OCI-LY7 (cell line): Measurements from ENCODE around the gene C15orf62. TPM values are rescaled to one million over a fixed set of nuclear protein-coding genes. Genes with fewer than 3 reads are reported as not detected.

ENCODE experiments used
- BruUV-seq: library from RNA; stranded (reverse); fragments of 400-500 nt; replicated peaks from 2 replicates; lab custom pipeline; 2021; lab: Mats Ljungman, UMichigan
- CTCF ChIA-PET: fragments of 300-600 bp; sonication (Branson Sonifier 250); formaldehyde crosslinking; loops from one replicate; lab custom pipeline; 2022; ENCODE audit warnings: antibody characterized with exemption; ENCODE audit not compliant: unreplicated experiment; lab: Charles Lee
- POLR2A ChIA-PET: fragments of 300-600 bp; sonication (Branson Sonifier 250); formaldehyde crosslinking; loops from one replicate; lab custom pipeline; 2022; ENCODE audit warnings: antibody characterized with exemption; lab: Charles Lee
- DNase-seq: peaks from one replicate; pipeline ENCODE4 v3.0.0-alpha.2; 2015; ENCODE audit warnings: low spot score
- H2AFZ ChIP-seq: fragments of 200-600 bp; sonication (generic), shearing (Covaris generic); 2 replicates; pipeline ENCODE4 v1.6.1; 2014; ENCODE audit warnings: mild to moderate bottlenecking, antibody characterized with exemption, low read length, moderate library complexity
- H3K27ac ChIP-seq: fragments of 200-600 bp; sonication (generic); 2 replicates; pipeline ENCODE4 v1.5.1; 2014; ENCODE audit warnings: mixed run types, low read depth, mild to moderate bottlenecking, moderate library complexity, low read length, inconsistent platforms; ENCODE audit not compliant: poor library complexity, severe bottlenecking
- H3K36me3 ChIP-seq: fragments of 200-600 bp; sonication (generic); 2 replicates; pipeline ENCODE4 v1.6.1; 2014; ENCODE audit warnings: mild to moderate bottlenecking, antibody characterized with exemption, low read length, moderate library complexity, mixed read lengths; ENCODE audit not compliant: insufficient read depth
- H3K4me1 ChIP-seq: fragments of 200-600 bp; sonication (generic); 2 replicates; pipeline ENCODE4 v1.5.1; 2014; ENCODE audit warnings: mild to moderate bottlenecking, low read length; ENCODE audit not compliant: insufficient read depth, poor library complexity, severe bottlenecking
- H3K4me2 ChIP-seq: fragments of 200-600 bp; sonication (generic); 2 replicates; pipeline ENCODE4 v1.6.1; 2014; ENCODE audit warnings: mild to moderate bottlenecking, low read length
- H3K4me3 ChIP-seq: fragments of 200-600 bp; sonication (generic); 2 replicates; pipeline ENCODE4 v1.5.1; 2014; ENCODE audit warnings: mild to moderate bottlenecking, low read depth, low read length; ENCODE audit not compliant: poor library complexity, severe bottlenecking
- H3K79me2 ChIP-seq: fragments of 200-600 bp; sonication (generic); 2 replicates; pipeline ENCODE4 v1.6.1; 2016; ENCODE audit warnings: low read depth, mild to moderate bottlenecking, low read length, moderate library complexity, mixed read lengths; ENCODE audit not compliant: insufficient read depth
- H3K9me2 ChIP-seq: fragments of 200-600 bp; sonication (generic); 2 replicates; pipeline ENCODE4 v1.6.1; 2016; ENCODE audit warnings: mild to moderate bottlenecking, low read length, mixed read lengths; ENCODE audit not compliant: insufficient read depth
- H3K9me3 ChIP-seq: fragments of 200-600 bp; sonication (generic); 2 replicates; pipeline ENCODE4 v1.6.1; 2014; ENCODE audit warnings: mild to moderate bottlenecking, mixed run types, low read length, mixed read lengths
- H4K20me1 ChIP-seq: fragments of 200-600 bp; sonication (generic); 2 replicates; pipeline ENCODE4 v1.6.1; 2014; ENCODE audit warnings: mild to moderate bottlenecking, antibody characterized with exemption, low read length, moderate library complexity, mixed read lengths; ENCODE audit not compliant: insufficient read depth
- EZH2phosphoT487 ChIP-seq: fragments of 200-600 bp; sonication (generic); IDR thresholded peaks from 2 replicates; pipeline ENCODE4 v1.6.1; 2018; ENCODE audit warnings: low read depth, borderline replicate concordance, mild to moderate bottlenecking, mixed run types, antibody characterized with exemption, low read length, moderate library complexity, mixed read lengths
- intact Hi-C: fragments of 100-400 bp; cut with micrococcal nuclease; formaldehyde crosslinking; loops from one replicate; pipeline ENCODE4 v1.10.0; 2022; ENCODE audit not compliant: unreplicated experiment
- total RNA-seq, 2 experiments: library from RNA; depleted of rRNA in 1 of 2; stranded (reverse); fragments of >200 nt in 1 of 2; shearing (Covaris generic) in 1 of 2; gene quantifications; 2 replicates each; pipeline ENCODE4 v1.2.3, GENCODE V29; 2014 to 2022
- TF ChIP-seq, protein P1 (sequence below): fragments of 200-600 bp; sonication (generic); conservative IDR thresholded peaks from 2 replicates; pipeline ENCODE4 v1.5.1; 2014; ENCODE audit warnings: mild to moderate bottlenecking, antibody characterized with exemption, low read length, moderate library complexity, mixed read lengths

Gene C15orf62
- total RNA-seq, 2 experiments from 2014 or later, result 2.7 to 4.7 TPM

DNA sequence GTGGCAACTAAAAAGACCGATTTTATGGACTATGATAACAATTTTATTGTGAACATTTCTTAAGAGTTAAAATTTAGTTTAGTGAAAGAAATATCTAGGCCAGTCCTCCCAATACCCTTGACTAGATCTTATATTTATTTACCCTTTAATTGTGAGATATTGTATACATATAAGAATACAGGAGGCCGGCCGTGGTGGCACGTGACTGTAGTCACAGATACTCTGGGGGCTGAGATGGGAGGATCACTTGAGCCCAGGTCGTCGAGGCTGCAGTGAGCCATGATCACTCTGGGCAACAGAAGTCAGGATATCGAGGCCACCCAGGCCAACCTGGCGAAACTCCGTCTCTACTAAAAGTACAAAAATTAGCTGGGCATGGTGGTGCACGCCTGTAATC lies 14.0 kb upstream of the C15orf62 start:
- Histone ChIP-seq H3K79me2 (peaks cover 29% of the 10 kb centered on the region), H2AFZ (peak overlapping the region; percentile 67), H3K4me3 (peak overlapping the region; percentile 85), H3K36me3 (peaks cover 23% of the 10 kb centered on the region), H4K20me1 (no peaks in the 10 kb centered on the region), H3K9me3 (no peaks in the 10 kb centered on the region), H3K4me1 (peaks cover 59% of the 10 kb centered on the region), H3K27ac (peak overlapping the region; percentile 90), H3K4me2 (peak overlapping the region; percentile 95), H3K9me2 (no peaks in the 10 kb centered on the region)
- TF ChIP-seq EZH2phosphoT487, result no peak
- TF ChIP-seq, protein P1, sequence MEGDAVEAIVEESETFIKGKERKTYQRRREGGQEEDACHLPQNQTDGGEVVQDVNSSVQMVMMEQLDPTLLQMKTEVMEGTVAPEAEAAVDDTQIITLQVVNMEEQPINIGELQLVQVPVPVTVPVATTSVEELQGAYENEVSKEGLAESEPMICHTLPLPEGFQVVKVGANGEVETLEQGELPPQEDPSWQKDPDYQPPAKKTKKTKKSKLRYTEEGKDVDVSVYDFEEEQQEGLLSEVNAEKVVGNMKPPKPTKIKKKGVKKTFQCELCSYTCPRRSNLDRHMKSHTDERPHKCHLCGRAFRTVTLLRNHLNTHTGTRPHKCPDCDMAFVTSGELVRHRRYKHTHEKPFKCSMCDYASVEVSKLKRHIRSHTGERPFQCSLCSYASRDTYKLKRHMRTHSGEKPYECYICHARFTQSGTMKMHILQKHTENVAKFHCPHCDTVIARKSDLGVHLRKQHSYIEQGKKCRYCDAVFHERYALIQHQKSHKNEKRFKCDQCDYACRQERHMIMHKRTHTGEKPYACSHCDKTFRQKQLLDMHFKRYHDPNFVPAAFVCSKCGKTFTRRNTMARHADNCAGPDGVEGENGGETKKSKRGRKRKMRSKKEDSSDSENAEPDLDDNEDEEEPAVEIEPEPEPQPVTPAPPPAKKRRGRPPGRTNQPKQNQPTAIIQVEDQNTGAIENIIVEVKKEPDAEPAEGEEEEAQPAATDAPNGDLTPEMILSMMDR, result no peak
- no TSS peak for BruUV-seq
- DNase-seq, result peak; percentile 56
- intact Hi-C loops, result loop anchor here (1.0 to 2.0 kb wide), 4 partner anchors 8 to 51 kb away; partner anchors contain the start of genes C15orf62, DNAJC17, GCHFR and ZFYVE19
- CTCF ChIA-PET, result no interaction called here
- POLR2A ChIA-PET, result interaction anchor here (2.7 to 2.9 kb wide), 2 partner anchors 9 to 13 kb away, joined by 8 to 11 read pairs; partner anchors contain the start of gene C15orf62

DNA sequence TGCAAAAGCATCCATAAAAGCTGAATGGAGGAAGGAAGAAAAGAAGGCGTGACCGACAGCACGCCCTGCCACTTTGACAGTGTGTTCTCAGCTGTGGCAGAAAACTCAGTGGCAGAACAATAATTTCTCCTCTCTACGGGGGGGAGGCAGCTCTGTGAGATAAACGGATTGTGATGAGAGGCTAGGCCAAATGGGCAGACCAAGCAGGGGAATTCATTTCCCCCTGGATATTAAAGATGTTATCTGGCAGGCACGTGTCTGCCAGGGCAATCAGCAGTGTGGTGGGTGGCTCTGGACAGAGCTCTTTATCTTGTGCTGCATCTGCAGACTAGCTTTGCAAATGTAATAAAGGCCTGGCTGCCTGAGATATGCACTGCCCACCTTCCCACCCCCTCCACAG lies 12.8 kb upstream of the C15orf62 start:
- Histone ChIP-seq H2AFZ (peak overlapping the region; percentile 67; the same call in 1 of the 2 replicates), H3K9me3 (no peaks in the 10 kb centered on the region), H3K9me2 (no peaks in the 10 kb centered on the region), H3K4me1 (peaks cover 62% of the 10 kb centered on the region), H3K36me3 (peaks cover 12% of the 10 kb centered on the region; the same call in 1 of the 2 replicates), H3K27ac (peak overlapping the region; percentile 21), H3K79me2 (peaks cover 26% of the 10 kb centered on the region), H3K4me2 (no peak overlapping the region), H4K20me1 (no peaks in the 10 kb centered on the region), H3K4me3 (no peak overlapping the region)
- ChIA-PET POLR2A (interaction anchor here (0.6 to 2.9 kb wide), 4 partner anchors 8 to 167 kb away, joined by 3 to 11 read pairs (median 6); partner anchors contain the start of gene C15orf62), CTCF (interaction anchor here (1.3 kb wide), 1 partner anchor 12 kb away, joined by 5 read pairs; the partner anchor contains the start of gene C15orf62)
- TF ChIP-seq, protein P1, result no peak
- TF ChIP-seq EZH2phosphoT487, result no peak
- no TSS peak for BruUV-seq
- intact Hi-C loops, result no loop called here
- DNase-seq, result no peak

DNA sequence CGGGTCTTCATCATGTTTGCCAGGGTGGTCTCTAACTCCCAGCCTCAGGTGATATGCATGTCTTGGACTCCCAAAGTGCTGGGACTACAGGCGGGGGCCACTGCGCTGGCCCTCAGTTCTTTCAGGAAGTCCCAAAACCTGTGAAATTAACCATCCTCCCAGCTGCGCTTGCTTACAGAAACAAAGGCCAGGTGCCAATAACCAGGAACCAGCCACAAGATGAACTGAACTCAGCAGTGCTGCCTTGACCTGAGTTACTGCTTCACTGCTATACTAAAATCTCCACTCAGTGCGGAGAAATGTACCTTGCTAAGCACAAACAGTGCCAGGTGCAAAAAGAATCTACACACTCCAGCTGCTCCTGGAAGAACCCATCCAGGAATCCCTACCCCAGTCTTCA lies 9.8 kb upstream of the C15orf62 start:
- Histone ChIP-seq H3K36me3 (no peaks in the 10 kb centered on the region), H3K9me3 (no peaks in the 10 kb centered on the region), H3K4me3 (no peak overlapping the region), H3K27ac (peak overlapping the region; percentile 49), H3K4me1 (peaks cover 54% of the 10 kb centered on the region), H3K79me2 (peaks cover 2% of the 10 kb centered on the region; the same call in 1 of the 2 replicates), H3K9me2 (no peaks in the 10 kb centered on the region), H3K4me2 (peak overlapping the region; percentile 47), H2AFZ (peak overlapping the region; percentile 59), H4K20me1 (no peaks in the 10 kb centered on the region)
- CTCF ChIA-PET, result no interaction called here
- BruUV-seq, result no TSS peak
- POLR2A ChIA-PET, result interaction anchor here (1.3 kb wide), 1 partner anchor 9 kb away, joined by 3 read pairs; no protein-coding TSS in a partner anchor
- peak; percentile 68 for DNase-seq
- intact Hi-C loops, result no loop called here
- TF ChIP-seq, protein P1, result no peak
- TF ChIP-seq EZH2phosphoT487, result no peak
